Amniotic stem cell (primary cell): Measurements from ENCODE around the gene RNF215.
"Not testable (repeated sequence)": the region's sequence is repeated elsewhere in the genome, so short reads cannot be mapped to it uniquely, and the experiment has no call there.

Experiments used
- DNase-seq: peaks from one replicate; lab custom pipeline; 2025; lab: John Stamatoyannopoulos, UW

The RNF215 gene

GRCh38 chr22:30420347-30421125 is 33.3 kb upstream of the RNF215 start:
- DNase-seq: peak; percentile 68

GRCh38 chr22:30416837-30417236 is 29.6 kb upstream of the RNF215 start:
- DNase-seq: no peak

GRCh38 chr22:30416403-30416802 is 29.2 kb upstream of the RNF215 start:
- no peak for DNase-seq

DNA sequence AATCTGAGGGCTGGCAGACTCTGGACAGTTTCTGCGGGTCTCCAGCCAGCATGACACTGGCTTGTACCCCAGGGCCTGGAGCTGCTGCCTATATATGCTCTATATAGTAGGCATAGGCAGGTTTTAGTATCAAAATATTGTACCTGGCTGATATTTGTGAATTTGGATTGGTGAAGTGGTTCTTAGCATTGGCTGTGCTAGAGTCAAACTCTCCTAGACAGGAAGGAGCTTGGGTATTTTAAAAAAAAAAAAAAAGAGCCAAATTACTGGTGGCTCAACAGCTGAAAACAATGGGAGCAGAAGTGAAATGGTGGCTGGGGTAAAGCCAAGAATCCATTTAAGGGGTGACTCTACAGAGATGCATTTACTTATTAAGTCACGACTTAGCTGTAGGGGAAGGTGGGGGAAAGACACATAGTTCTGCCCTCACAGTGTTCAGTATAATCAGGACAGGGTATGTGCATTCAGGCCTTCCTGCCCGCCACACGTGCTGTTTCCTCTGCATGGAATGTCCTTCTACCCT is 27.4 kb upstream of the RNF215 start:
- DNase-seq: no peak

DNA sequence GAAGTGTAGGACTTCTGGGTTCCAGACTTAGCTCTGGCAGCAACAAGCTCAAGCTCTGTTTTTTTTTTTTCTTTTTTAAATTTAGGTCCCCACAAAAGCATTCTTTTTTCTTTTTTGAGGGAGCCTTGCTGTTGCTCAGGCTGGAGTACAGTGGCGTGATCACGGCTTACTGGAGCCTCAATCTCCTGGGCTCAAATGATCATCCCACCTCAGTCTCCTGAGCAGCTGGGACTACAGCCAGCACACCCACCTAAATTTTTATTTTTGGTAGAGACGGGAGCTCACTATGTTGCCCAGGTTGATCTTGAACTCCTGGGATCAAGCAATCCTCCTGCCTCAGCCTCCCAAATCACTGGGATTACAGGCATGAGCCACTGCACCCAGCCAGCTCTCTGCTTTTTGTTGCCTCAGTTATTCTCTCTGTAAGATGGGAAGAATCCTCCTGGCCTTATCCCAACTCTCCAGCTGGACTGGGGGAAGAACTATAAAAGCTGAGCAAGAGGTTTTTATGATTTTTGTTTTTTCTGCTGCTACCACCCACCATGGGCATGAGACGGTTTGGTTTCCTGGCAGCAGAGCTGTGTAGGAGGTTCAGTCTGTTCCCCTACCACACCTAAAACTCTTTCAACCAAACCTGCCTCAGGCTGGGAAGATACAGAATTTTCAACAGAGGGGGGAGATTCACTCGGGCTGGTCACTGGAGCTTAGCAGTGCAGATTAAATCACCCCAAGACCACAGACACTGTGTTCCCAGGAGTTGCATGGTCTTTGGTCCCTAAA is 26.7 kb upstream of the RNF215 start:
- no peak for DNase-seq

DNA sequence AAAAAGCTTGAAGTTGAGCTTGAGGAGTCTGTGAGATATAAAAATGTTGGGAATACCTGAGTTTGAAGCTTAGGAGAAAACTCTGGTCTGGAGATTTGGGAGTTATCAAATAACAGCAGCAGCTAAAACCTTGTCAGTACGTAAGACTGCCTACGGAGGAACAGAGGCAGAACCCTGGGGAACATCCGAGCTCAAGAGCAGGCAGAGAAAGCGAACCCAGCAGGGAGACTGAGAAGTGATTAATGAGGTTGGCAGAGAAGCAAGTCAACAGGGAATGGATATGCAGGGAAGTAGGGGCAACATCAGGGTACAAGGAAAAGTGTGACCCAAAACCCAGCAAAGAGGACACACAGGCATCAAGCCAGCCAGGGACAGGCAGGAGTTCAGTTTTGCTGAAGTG is 25.8 kb upstream of the RNF215 start:
- DNase-seq: no peak

- no peak for DNase-seq
Measured at GRCh38 chr22:30411780-30412179, 24.6 kb upstream of the RNF215 start.

GRCh38 chr22:30408388-30409102 is 21.3 kb upstream of the RNF215 start:
- DNase-seq: peak; percentile 76

DNA sequence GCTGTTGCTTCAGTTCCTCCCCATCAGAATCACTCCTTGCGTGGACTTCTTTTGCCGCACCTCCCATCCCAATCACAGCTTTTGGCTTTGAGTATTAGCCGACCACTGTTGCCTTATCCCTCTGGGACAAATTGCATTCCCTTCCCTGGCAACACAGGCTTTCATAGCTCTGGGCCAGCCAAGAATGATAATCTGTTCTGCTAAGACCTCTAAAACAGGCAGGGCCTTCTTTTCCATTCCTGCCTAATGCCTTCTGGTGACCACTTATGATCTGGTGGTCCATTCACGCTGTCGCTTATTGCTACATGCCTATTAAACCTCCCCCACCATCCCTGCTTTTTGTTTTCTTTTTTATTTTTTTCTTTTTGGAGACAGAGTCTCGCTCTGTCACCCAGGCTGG is 19.2 kb upstream of the RNF215 start:
- no peak for DNase-seq

GRCh38 chr22:30405731-30406130 is 18.5 kb upstream of the RNF215 start:
- DNase-seq: no peak

DNA sequence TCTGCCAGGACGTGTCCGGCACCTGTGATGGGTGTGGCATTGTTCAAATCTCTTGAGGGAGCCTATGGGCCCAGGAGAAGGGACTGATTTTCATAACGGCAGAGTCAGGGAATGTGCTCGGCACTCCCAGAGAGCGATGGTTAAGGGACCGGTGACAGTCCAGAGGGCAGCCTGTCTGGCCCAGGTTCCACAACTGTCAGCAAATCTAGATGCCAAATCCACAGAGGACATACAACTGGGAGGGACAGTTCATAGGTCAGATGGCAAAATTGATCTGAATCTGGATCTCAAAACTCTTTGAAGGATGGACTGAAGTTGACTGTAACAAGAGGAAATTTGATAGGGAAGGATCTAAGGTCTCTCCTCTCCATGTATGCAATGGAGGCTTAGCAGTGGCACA is 17.1 kb upstream of the RNF215 start:
- no peak for DNase-seq

DNA sequence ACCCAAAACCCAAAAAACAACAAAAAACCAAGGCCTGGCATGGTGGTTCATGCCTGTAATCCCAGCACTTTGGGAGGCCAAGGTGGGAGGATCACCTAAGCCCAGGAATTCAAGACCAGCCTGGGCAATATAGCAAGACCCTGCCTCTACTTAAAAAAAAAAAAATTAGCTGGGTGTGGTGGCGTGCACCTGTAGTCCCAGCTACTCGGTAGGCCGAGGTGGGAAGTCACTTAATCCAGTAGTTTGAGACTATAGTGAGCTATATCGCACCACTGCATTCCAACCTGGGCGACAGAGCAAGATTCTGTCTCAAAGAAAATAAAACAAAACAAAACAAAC is 15.5 kb upstream of the RNF215 start:
- DNase-seq: not testable (repeated sequence)

- DNase-seq: no peak
Measured at GRCh38 chr22:30402028-30402765, 15.0 kb upstream of the RNF215 start.

DNA sequence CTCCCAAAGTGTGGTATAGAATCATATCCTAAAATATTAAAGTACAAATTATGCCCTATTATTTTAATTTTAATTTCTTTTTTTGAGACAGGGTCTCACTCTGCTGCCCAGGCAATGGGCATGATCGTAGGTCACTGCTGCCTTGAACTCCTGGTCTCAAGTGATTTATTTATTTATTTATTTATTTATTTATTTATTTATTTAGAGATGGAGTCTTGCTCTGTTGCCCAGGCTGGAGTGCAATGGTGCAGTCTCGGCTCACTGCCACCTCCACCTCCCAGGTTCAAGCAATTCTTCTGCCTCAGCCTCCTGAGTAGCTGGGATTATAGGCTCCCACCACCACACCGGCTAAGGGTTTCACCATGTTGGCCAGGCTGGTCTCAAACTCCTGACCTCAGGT is 13.8 kb upstream of the RNF215 start:
- not testable (repeated sequence) for DNase-seq

DNA sequence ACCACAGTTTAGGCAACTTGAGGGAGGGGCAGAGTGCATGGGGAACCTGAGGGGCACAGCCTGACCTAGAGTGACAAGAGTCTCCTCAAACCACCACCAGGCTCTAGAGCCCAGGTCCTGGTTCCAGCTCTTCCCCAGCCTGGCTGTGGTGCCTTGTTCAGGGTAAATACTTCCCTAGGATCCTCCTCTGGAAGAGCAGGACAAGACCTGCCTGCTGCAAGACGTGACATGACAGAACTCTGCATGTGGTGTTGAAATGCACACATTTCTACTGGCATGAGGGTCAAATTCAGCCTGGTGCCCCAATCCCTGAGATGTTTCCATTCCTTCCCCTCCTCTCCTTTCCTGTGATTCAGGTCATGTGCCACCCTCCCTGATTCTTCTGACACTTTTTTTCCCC is 12.9 kb upstream of the RNF215 start:
- DNase-seq: no peak

- DNase-seq: no peak
Measured at GRCh38 chr22:30399718-30400117, 12.5 kb upstream of the RNF215 start.

- no peak for DNase-seq
Measured at GRCh38 chr22:30398685-30399680, 11.8 kb upstream of the RNF215 start.

DNA sequence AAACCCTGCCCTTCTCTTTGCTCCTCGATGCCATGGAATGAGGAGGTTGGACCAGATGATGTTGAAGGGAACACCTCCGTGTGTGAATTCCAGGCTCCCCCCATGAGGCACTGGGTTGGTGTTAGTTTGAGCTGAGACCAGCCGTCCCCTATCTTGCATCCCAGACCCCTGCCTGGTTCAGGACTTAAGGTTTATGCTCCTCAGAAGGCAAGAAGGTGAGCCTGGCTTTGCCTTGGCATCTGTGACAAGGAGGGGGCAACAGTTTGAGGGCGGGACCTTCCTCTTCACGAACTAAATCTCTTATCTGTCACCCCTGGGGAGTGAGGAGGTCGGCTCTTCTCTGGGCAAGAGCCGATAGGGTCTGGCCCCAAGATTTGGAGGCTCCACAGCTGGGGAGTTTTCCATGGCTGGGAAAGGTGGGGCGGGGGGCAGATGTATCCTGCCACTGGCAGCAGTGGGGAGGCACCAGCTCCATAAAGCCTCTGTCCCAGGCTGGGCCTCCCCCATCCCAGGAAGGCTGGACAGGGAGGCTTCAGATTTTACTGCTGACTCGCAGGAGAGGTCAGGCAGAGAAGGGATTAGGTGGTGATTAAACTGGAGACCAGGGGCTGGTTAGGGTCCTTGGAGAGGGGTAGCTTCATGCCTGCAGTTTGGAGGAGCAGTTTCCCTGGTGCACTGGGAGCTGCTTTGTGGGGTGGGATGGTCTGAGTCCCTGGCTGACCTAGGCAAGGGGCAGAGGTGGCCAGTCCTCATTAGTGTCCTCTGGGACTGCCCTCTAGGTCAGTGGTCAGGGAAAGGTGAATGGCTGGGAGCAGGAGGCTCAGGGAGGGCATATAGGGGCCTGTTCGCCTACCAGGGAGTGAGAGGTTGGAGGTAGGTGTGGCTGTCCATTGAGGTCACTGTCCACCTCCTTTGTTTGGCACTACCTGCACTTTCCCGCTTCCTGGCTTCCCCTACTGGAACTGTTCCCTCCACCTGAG is 10.7 kb upstream of the RNF215 start:
- no peak for DNase-seq

DNA sequence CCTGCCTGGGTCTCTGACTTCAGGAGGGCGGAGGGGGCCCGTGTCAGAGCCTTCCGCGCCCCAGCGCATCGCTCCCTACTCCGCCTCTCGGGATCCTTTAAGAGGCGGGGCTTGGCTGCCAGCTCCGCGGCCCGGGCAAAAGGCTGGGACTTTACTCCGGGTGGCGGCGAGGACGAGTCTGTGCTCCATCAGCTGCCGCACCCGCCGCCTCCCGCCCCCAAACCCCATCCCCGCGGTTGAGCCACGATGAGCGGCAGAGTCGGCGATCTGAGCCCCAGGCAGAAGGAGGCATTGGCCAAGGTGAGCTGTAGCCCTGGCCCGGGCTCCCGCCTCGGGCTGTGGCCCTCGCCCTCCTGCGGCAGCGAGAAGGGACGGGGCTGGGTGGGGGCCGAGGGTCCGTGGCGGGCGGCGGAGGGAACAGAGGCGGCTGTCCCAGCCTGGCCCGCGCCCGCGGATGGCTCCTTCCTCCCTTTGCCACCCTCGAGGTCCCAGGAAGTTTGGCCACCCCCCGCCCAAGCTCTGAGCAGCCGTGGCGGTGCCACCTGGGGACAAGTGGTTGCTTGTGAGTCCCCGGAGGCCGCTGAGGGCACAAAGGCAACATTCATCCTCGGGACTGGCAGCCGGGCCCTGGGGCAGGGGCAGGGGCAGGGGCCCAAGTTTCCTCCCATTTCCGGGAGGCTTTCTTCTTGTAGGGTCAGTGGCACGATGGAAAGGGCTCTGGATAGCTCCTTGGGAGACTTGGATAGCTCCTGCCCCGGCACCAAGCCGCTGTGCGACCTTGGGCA is 9.9 kb upstream of the RNF215 start, which contains the start of gene SEC14L2:
SEC14L2 (plus strand) TSS at position 148 of the 785 bp plus-strand sequence; CDS start at position 247, 99 bp downstream.
- peak; percentile 19 for DNase-seq
